H1 (cell line): ENCODE results near the gene TMEM209.

Source experiments
- CTCF ChIP-seq, 3 experiments: IDR thresholded peaks; 1 replicate in 2 of 3; 2 replicates in 1 of 3; pipeline versions ENCODE4 v1.5.1 to v1.6.1; 2011; ENCODE audit warnings: low read length in 3 of 3, mild to moderate bottlenecking in 3 of 3, inconsistent platforms in 2 of 3, low read depth in 1 of 3, moderate library complexity in 1 of 3; ENCODE audit not compliant: insufficient read depth in 1 of 3; ENCODE audit errors: control extremely low read depth in 1 of 3
- HDAC2 ChIP-seq, 2 experiments: fragments of 300-600 bp in 1 of 2; sonication (generic) in 1 of 2; IDR thresholded peaks; 2 replicates each; pipeline ENCODE4 v1.6.1; 2011 to 2012; ENCODE audit warnings: low read depth in 2 of 2, low read length in 2 of 2, mild to moderate bottlenecking in 2 of 2, moderate library complexity in 2 of 2, borderline replicate concordance in 1 of 2, inconsistent platforms in 1 of 2
- SIN3A ChIP-seq, 2 experiments: IDR thresholded peaks in 1 of 2; conservative IDR thresholded peaks in 1 of 2; 2 replicates each; pipeline ENCODE4 v1.6.1; 2011 to 2012; ENCODE audit warnings: low read length in 2 of 2, improper control_type of control experiment in 1 of 2, low read depth in 1 of 2, mild to moderate bottlenecking in 1 of 2
- TAF1 ChIP-seq: IDR thresholded peaks from 2 replicates; pipeline ENCODE4 v1.6.1; 2011; ENCODE audit warnings: mild to moderate bottlenecking, low read depth, low read length

DNA sequence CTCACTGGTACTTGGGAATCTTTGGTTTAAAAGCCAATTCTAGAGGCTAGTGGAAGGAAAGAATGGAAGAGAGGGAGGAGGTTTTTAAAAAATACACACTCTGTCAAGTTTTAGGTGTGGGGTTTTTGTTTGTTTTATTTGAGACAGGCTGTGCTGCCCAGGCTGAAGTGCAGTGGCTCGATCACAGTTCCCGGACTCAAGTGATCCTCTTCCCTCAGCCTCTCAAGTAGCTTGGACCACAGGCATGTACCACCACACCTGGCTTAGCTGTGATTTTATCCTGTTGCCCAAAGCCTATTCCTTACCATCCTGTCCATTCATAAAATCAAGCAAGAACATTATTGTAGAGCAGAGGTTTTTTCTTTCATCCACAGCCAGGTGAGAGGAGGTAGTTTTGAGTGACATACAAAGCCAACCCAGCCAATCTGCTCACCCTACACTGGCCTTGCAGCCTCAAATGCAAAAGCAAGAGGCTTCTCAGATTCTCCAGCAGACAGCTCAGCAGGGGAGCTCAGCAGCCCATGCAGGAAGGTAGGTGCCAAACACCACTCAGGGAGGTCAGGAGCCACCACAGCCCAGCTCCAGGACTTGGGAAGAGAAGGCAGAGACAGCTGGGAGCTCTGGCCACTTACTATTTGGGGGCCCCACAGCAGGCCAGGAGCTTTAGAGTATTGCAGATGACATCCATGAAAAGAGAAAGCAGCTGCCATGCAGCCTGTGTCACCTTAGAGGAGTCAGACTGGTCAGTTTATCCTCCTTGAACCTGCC lies 65.8 kb downstream of the TMEM209 start:
- TF ChIP-seq CTCF (IDR thresholded peaks at IDR 0.05; ENCODE audit: control extremely low read depth in 1 of 3, insufficient read depth in 1 of 3, low read depth in 1 of 3, low read length in 3 of 3): no peak
- TF ChIP-seq HDAC2 (IDR thresholded peaks at IDR 0.05; ENCODE audit: borderline replicate concordance in 1 of 2, low read depth in 2 of 2, low read length in 2 of 2): no peak
- TF ChIP-seq TAF1: no peak
- no peak for TF ChIP-seq SIN3A (conservative IDR thresholded peaks at IDR 0.05 in 1 of 2, IDR thresholded peaks at IDR 0.05 in 1 of 2; ENCODE audit: low read depth in 1 of 2, low read length in 2 of 2)
